K562 (cell line): ENCODE measurements around the gene C1orf167. TPM values are rescaled to one million over a fixed set of nuclear protein-coding genes. Genes with fewer than 3 reads are reported as not detected.
A peak's percentile ranks its signal among the peaks of the same experiment; 100 is the strongest.

Source experiments
- CBX3 ChIP-seq, 2 experiments: IDR thresholded peaks; 1 replicate in 1 of 2; 2 replicates in 1 of 2; pipeline ENCODE4 v1.6.1; 2012; ENCODE audit warnings: inconsistent platforms in 2 of 2, low read length in 2 of 2, borderline replicate concordance in 1 of 2, control low read depth in 1 of 2
- CBX5 ChIP-seq: IDR thresholded peaks from 2 replicates; pipeline ENCODE4 v1.6.1; 2014; ENCODE audit warnings: low read depth, borderline replicate concordance
- ETV5 ChIP-seq: sonication (generic); formaldehyde crosslinking; IDR thresholded peaks from 2 replicates; pipeline ENCODE4 v1.4.0; 2020; ENCODE audit warnings: low read depth, mild to moderate bottlenecking, missing genetic modification reagents
- FOSL1 ChIP-seq: fragments of 200-800 bp; sonication (Bioruptor generic); conservative IDR thresholded peaks from 2 replicates; pipeline ENCODE4 v1.6.1; 2016; ENCODE audit warnings: missing genetic modification characterization, missing compliant biosample characterization
- GTF2F1 ChIP-seq: IDR thresholded peaks from 2 replicates; pipeline ENCODE4 v1.6.1; 2011; ENCODE audit warnings: low read depth, low read length, improper control_type of control experiment
- HMG20B ChIP-seq: fragments of 250-450 bp; sonication (Bioruptor Pico); IDR thresholded peaks from 2 replicates; pipeline ENCODE4 v1.5.0; 2021; ENCODE audit warnings: mild to moderate bottlenecking
- IFI16 ChIP-seq: fragments of 250-450 bp; sonication (Bioruptor Pico); IDR thresholded peaks from 2 replicates; pipeline ENCODE4 v2.1.2; 2022; ENCODE audit warnings: mild to moderate bottlenecking, inconsistent platforms
- KLF10 ChIP-seq: fragments of 250-450 bp; sonication (Bioruptor Pico); IDR thresholded peaks from 2 replicates; pipeline ENCODE4 v1.6.1; 2021; ENCODE audit warnings: matching md5 sums
- NRF1 ChIP-seq, 2 experiments: fragments of 450-650 bp; IDR thresholded peaks in 1 of 2; conservative IDR thresholded peaks in 1 of 2; 2 replicates each; pipeline ENCODE4 v1.6.1; 2014; ENCODE audit warnings: mild to moderate bottlenecking in 2 of 2
- TFAM ChIP-seq: fragments of 250-450 bp; sonication (Bioruptor Pico); conservative IDR thresholded peaks from 2 replicates; pipeline ENCODE4 v1.5.0; 2021; ENCODE audit warnings: mild to moderate bottlenecking, moderate library complexity
- ZFP36 ChIP-seq: fragments of 150-350 bp; IDR thresholded peaks from 2 replicates; pipeline ENCODE4 v1.6.1; 2018; ENCODE audit warnings: low read length, low read depth; ENCODE audit not compliant: partially characterized antibody
- ZNF224 ChIP-seq: sonication (generic); formaldehyde crosslinking; IDR thresholded peaks from 2 replicates; pipeline ENCODE4 v1.8.0; 2022; ENCODE audit warnings: mild to moderate bottlenecking, missing genetic modification reagents
- ZNF354B ChIP-seq: fragments of 250-450 bp; sonication (Bioruptor Pico); IDR thresholded peaks from 2 replicates; pipeline ENCODE4 v1.4.0; 2020
- ZNF79 ChIP-seq: fragments of 250-450 bp; sonication (Bioruptor Pico); IDR thresholded peaks from 2 replicates; pipeline ENCODE4 v1.4.0; 2020; ENCODE audit warnings: low read depth, mild to moderate bottlenecking, moderate library complexity
- polyA plus RNA-seq, 8 experiments: library from polyadenylated mRNA; depleted of rRNA in 4 of 8; stranded (reverse) in 5 of 8; unstranded in 3 of 8; fragments of >200 nt; fragmentation: Nextera tagmentation in 2 of 8; fragmentation: Illumina TruSeq in 1 of 8; extraction: Ambion mirVana in 2 of 8; extraction: Trizol in 1 of 8; gene quantifications; 2 replicates each; pipeline versions ENCODE4 v1.2.1 to v1.2.3, GENCODE V29; 2011 to 2014; ENCODE audit warnings: inconsistent platforms in 1 of 8, missing spikeins in 1 of 8
- total RNA-seq, 7 experiments: library from RNA; depleted of rRNA in 6 of 7; stranded (reverse); fragments of >200 nt in 6 of 7; fragmentation: Illumina TruSeq in 2 of 7; extraction: Trizol in 2 of 7; gene quantifications; 2 replicates each; pipeline versions ENCODE4 v1.2.1 to v1.2.3, GENCODE V29; 2011 to 2021; ENCODE audit warnings: low replicate concordance in 1 of 7
- TF ChIP-seq, protein P1 (sequence below): fragments of 250-450 bp; sonication (Bioruptor Pico); IDR thresholded peaks from 2 replicates; pipeline ENCODE4 v1.4.0; 2020; ENCODE audit warnings: mild to moderate bottlenecking
- TF ChIP-seq, protein P2 (sequence below): fragments of 450-650 bp; IDR thresholded peaks from 2 replicates; pipeline ENCODE4 v1.6.1; 2018; ENCODE audit not compliant: partially characterized antibody
- TF ChIP-seq, protein P3 (sequence below): fragments of 250-450 bp; sonication (Bioruptor Pico); IDR thresholded peaks from 2 replicates; pipeline ENCODE4 v1.5.0; 2021
- TF ChIP-seq, protein P4 (sequence below): fragments of 250-450 bp; sonication (Bioruptor Pico); IDR thresholded peaks from 2 replicates; pipeline ENCODE4 v1.4.0; 2020; ENCODE audit warnings: mild to moderate bottlenecking, moderate library complexity

Gene C1orf167
- total and polyA plus RNA-seq, 9 of the 15 experiments (the other 6 are each of a cell fraction or from before 2014, with no cell fraction given) = 0.22 to 0.86 (median 0.31) TPM; not detected in 2

DNA sequence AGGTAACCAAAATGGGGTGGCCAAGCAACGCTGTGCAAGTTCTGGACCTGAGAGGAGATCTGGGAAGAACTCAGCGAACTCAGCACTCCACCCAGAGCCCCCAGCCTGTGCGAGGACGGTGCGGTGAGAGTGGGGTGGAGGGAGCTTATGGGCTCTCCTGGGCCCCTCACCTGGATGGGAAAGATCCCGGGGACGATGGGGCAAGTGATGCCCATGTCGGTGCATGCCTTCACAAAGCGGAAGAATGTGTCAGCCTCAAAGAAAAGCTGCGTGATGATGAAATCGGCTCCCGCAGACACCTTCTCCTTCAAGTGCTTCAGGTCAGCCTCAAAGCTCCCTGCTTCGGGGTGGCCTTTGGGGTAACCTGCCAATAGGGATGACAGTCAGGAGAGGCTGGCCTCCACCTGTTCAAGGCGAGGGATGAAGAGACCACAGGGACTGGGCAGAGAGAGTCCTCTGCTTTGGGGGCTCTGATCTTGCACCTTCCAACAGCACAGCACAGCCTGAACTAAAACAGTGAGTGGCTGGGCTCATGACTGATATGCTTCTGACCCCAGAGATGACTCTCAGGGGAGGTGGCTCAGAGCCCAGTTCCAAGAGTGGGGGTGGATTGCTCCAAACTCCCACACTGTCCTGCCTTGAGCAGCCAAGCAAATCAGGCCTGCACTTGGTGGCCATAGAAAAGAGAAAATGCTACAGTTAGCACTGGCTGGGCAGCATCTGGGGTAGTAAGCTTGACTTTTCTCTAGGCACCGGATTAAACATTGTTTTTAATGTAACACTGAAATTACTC is 34.2 kb downstream of the C1orf167 start (continued):
- TF ChIP-seq FOSL1 (tag) (peak; percentile 65; the same call in 1 of the 2 replicates), ZNF354B (CRISPR knock-in tag) (peak; percentile 65; the same call in 1 of the 2 replicates), GTF2F1 (no peak), ZNF224 (no peak), ZNF79 (CRISPR knock-in tag) (no peak; the same call in 1 of the 2 replicates), CBX5 (peak; percentile 50; the same call in 1 of the 2 replicates), ETV5 (CRISPR knock-in tag) (no peak), IFI16 (no peak), TFAM (CRISPR knock-in tag) (no peak), ZFP36 (peak; percentile 20), CBX3 (IDR thresholded peaks at IDR 0.05; ENCODE audit: borderline replicate concordance in 1 of 2, low read length in 2 of 2) (peak in 1 of 2 experiments; percentile 61; a peak in 1 of 3 replicates), KLF10 (CRISPR knock-in tag) (peak; percentile 50; the same call in 1 of the 2 replicates), NRF1 (conservative IDR thresholded peaks at IDR 0.05 in 1 of 2, IDR thresholded peaks at IDR 0.05 in 1 of 2) (peak; percentile 50 to 63; a peak in 3 of 4 replicates), HMG20B (CRISPR knock-in tag) (no peak)
- TF ChIP-seq, protein P1, sequence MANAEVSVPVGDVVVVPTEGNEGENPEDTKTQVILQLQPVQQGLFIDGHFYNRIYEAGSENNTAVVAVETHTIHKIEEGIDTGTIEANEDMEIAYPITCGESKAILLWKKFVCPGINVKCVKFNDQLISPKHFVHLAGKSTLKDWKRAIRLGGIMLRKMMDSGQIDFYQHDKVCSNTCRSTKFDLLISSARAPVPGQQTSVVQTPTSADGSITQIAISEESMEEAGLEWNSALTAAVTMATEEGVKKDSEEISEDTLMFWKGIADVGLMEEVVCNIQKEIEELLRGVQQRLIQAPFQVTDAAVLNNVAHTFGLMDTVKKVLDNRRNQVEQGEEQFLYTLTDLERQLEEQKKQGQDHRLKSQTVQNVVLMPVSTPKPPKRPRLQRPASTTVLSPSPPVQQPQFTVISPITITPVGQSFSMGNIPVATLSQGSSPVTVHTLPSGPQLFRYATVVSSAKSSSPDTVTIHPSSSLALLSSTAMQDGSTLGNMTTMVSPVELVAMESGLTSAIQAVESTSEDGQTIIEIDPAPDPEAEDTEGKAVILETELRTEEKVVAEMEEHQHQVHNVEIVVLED (CRISPR knock-in tag) = peak; percentile 42; the same call in 1 of the 2 replicates
- TF ChIP-seq, protein P2, sequence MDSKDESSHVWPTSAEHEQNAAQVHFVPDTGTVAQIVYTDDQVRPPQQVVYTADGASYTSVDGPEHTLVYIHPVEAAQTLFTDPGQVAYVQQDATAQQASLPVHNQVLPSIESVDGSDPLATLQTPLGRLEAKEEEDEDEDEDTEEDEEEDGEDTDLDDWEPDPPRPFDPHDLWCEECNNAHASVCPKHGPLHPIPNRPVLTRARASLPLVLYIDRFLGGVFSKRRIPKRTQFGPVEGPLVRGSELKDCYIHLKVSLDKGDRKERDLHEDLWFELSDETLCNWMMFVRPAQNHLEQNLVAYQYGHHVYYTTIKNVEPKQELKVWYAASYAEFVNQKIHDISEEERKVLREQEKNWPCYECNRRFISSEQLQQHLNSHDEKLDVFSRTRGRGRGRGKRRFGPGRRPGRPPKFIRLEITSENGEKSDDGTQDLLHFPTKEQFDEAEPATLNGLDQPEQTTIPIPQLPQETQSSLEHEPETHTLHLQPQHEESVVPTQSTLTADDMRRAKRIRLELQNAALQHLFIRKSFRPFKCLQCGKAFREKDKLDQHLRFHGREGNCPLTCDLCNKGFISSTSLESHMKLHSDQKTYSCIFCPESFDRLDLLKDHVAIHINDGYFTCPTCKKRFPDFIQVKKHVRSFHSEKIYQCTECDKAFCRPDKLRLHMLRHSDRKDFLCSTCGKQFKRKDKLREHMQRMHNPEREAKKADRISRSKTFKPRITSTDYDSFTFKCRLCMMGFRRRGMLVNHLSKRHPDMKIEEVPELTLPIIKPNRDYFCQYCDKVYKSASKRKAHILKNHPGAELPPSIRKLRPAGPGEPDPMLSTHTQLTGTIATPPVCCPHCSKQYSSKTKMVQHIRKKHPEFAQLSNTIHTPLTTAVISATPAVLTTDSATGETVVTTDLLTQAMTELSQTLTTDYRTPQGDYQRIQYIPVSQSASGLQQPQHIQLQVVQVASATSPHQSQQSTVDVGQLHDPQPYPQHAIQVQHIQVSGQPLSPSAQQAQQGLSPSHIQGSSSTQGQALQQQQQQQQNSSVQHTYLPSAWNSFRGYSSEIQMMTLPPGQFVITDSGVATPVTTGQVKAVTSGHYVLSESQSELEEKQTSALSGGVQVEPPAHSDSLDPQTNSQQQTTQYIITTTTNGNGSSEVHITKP = no peak
- TF ChIP-seq, protein P3, sequence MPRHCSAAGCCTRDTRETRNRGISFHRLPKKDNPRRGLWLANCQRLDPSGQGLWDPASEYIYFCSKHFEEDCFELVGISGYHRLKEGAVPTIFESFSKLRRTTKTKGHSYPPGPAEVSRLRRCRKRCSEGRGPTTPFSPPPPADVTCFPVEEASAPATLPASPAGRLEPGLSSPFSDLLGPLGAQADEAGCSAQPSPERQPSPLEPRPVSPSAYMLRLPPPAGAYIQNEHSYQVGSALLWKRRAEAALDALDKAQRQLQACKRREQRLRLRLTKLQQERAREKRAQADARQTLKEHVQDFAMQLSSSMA (CRISPR knock-in tag) = no peak
- TF ChIP-seq, protein P4, sequence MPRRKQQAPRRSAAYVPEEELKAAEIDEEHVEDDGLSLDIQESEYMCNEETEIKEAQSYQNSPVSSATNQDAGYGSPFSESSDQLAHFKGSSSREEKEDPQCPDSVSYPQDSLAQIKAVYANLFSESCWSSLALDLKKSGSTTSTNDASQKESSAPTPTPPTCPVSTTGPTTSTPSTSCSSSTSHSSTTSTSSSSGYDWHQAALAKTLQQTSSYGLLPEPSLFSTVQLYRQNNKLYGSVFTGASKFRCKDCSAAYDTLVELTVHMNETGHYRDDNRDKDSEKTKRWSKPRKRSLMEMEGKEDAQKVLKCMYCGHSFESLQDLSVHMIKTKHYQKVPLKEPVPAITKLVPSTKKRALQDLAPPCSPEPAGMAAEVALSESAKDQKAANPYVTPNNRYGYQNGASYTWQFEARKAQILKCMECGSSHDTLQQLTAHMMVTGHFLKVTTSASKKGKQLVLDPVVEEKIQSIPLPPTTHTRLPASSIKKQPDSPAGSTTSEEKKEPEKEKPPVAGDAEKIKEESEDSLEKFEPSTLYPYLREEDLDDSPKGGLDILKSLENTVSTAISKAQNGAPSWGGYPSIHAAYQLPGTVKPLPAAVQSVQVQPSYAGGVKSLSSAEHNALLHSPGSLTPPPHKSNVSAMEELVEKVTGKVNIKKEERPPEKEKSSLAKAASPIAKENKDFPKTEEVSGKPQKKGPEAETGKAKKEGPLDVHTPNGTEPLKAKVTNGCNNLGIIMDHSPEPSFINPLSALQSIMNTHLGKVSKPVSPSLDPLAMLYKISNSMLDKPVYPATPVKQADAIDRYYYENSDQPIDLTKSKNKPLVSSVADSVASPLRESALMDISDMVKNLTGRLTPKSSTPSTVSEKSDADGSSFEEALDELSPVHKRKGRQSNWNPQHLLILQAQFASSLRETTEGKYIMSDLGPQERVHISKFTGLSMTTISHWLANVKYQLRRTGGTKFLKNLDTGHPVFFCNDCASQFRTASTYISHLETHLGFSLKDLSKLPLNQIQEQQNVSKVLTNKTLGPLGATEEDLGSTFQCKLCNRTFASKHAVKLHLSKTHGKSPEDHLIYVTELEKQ (CRISPR knock-in tag) = no peak
